HL-60 (cell line): ENCODE measurements around the gene SLC41A3.

Experiments
- CTCF ChIP-seq: IDR thresholded peaks from one replicate; pipeline ENCODE4 v1.5.1; 2011; ENCODE audit warnings: low read length, control low read depth, inconsistent platforms; ENCODE audit not compliant: insufficient read depth
- GABPA ChIP-seq: IDR thresholded peaks from 2 replicates; pipeline ENCODE4 v1.6.1; 2012; ENCODE audit warnings: low read depth

GRCh38 chr3:125965505-125965904 is 118.4 kb downstream of the SLC41A3 start:
- no peak for TF ChIP-seq GABPA
- TF ChIP-seq CTCF = no peak
